Measurements from ENCODE around the gene ERICH6. TPM values are rescaled to one million over a fixed set of nuclear protein-coding genes. Genes with fewer than 3 reads are reported as not detected.

The ERICH6 gene
- total and polyA plus RNA-seq, 9 donors = 0.09 to 0.53 (median 0.40) TPM; not detected in 3

GRCh38 chr3:150722267-150722666 is 18.5 kb upstream of the ERICH6 start:
- WGBS (ENCODE audit: insufficient coverage) = no CpG with 5 or more reads among the region's 3 CpGs
- Histone ChIP-seq H3K27me3 (ENCODE audit: control insufficient read depth, insufficient read depth, low read length) (no peaks in the 10 kb centered on the region), H3K36me3 (ENCODE audit: control insufficient read depth, insufficient read depth, low read length) (no peaks in the 10 kb centered on the region), H3K9me3 (replicated peaks; ENCODE audit: control insufficient read depth, low read depth, low read length) (no peaks in the 10 kb centered on the region), H3K4me3 (ENCODE audit: low read length) (no peak overlapping the region), H3K4me1 (ENCODE audit: control insufficient read depth, insufficient read depth, low read length) (peaks cover 2% of the 10 kb centered on the region), H3K27ac (ENCODE audit: low read length) (no peak overlapping the region)
- no peak for DNase-seq

- H3K4me3 ChIP-seq (ENCODE audit: low read length) = no peak overlapping the region
- 20% methylated on average over 1 of the region's 13 CpGs for WGBS (ENCODE audit: insufficient coverage)
- peaks cover 2% of the 10 kb centered on the region for H3K4me1 ChIP-seq (ENCODE audit: control insufficient read depth, insufficient read depth, low read length)
- no peak overlapping the region for H3K27ac ChIP-seq (ENCODE audit: low read length)
- DNase-seq = peak; percentile 79
- H3K9me3 ChIP-seq (replicated peaks; ENCODE audit: control insufficient read depth, low read depth, low read length) = no peaks in the 10 kb centered on the region
- H3K27me3 ChIP-seq (ENCODE audit: control insufficient read depth, insufficient read depth, low read length) = no peaks in the 10 kb centered on the region
- no peaks in the 10 kb centered on the region for H3K36me3 ChIP-seq (ENCODE audit: control insufficient read depth, insufficient read depth, low read length)
Observed at GRCh38 chr3:150721285-150722130, 17.8 kb upstream of the ERICH6 start.

- H3K36me3 ChIP-seq (ENCODE audit: control insufficient read depth, insufficient read depth, low read length) = no peaks in the 10 kb centered on the region
- H3K27ac ChIP-seq (ENCODE audit: low read length) = no peak overlapping the region
- H3K9me3 ChIP-seq (replicated peaks; ENCODE audit: control insufficient read depth, low read depth, low read length) = no peaks in the 10 kb centered on the region
- WGBS (ENCODE audit: insufficient coverage) = 65% methylated on average over 2 of the region's 3 CpGs
- no peaks in the 10 kb centered on the region for H3K27me3 ChIP-seq (ENCODE audit: control insufficient read depth, insufficient read depth, low read length)
- no peak overlapping the region for H3K4me3 ChIP-seq (ENCODE audit: low read length)
- no peak for DNase-seq
- peaks cover 2% of the 10 kb centered on the region for H3K4me1 ChIP-seq (ENCODE audit: control insufficient read depth, insufficient read depth, low read length)
Observed at GRCh38 chr3:150720444-150720843, 16.7 kb upstream of the ERICH6 start.

- WGBS (ENCODE audit: insufficient coverage) = 87% methylated on average over 2 of the region's 2 CpGs
- no peak overlapping the region for H3K4me3 ChIP-seq (ENCODE audit: low read length)
Observed at GRCh38 chr3:150710097-150710496, 6.4 kb upstream of the ERICH6 start.

GRCh38 chr3:150703299-150703755 is 393 bp downstream of the ERICH6 start:
- H3K27ac ChIP-seq (ENCODE audit: low read length) = peak overlapping the region; percentile 77
- peaks cover 5% of the 10 kb centered on the region for H3K36me3 ChIP-seq (ENCODE audit: control insufficient read depth, insufficient read depth, low read length)
- DNase-seq = no peak
- WGBS (ENCODE audit: insufficient coverage) = 2% methylated on average over 29 of the region's 29 CpGs
- H3K9me3 ChIP-seq (replicated peaks; ENCODE audit: control insufficient read depth, low read depth, low read length) = peaks cover 4% of the 10 kb centered on the region
- peak overlapping the region; percentile 61 for H3K4me3 ChIP-seq (ENCODE audit: low read length)
- H3K27me3 ChIP-seq (ENCODE audit: control insufficient read depth, insufficient read depth, low read length) = no peaks in the 10 kb centered on the region
- peaks cover 6% of the 10 kb centered on the region for H3K4me1 ChIP-seq (ENCODE audit: control insufficient read depth, insufficient read depth, low read length)

More at GRCh38 chr3:150710097-150710496, 6.4 kb upstream of the ERICH6 start:
- DNase-seq = no peak
- Histone ChIP-seq H3K36me3 (ENCODE audit: control insufficient read depth, insufficient read depth, low read length) (peaks cover 20% of the 10 kb centered on the region), H3K27me3 (ENCODE audit: control insufficient read depth, insufficient read depth, low read length) (no peaks in the 10 kb centered on the region), H3K27ac (ENCODE audit: low read length) (no peak overlapping the region), H3K9me3 (replicated peaks; ENCODE audit: control insufficient read depth, low read depth, low read length) (peaks cover 6% of the 10 kb centered on the region), H3K4me1 (ENCODE audit: control insufficient read depth, insufficient read depth, low read length) (no peaks in the 10 kb centered on the region)

- Histone ChIP-seq H3K4me3 (ENCODE audit: low read length) (no peak overlapping the region), H3K36me3 (ENCODE audit: control insufficient read depth, insufficient read depth, low read length) (no peaks in the 10 kb centered on the region), H3K4me1 (ENCODE audit: control insufficient read depth, insufficient read depth, low read length) (peaks cover under 1% of the 10 kb centered on the region), H3K9me3 (replicated peaks; ENCODE audit: control insufficient read depth, low read depth, low read length) (no peaks in the 10 kb centered on the region), H3K27me3 (ENCODE audit: control insufficient read depth, insufficient read depth, low read length) (no peaks in the 10 kb centered on the region), H3K27ac (ENCODE audit: low read length) (no peak overlapping the region)
- WGBS (ENCODE audit: insufficient coverage) = no CpG with 5 or more reads among the region's 2 CpGs
- peak; percentile 16 for DNase-seq
Observed at GRCh38 chr3:150699068-150699639, 4.6 kb downstream of the ERICH6 start.

GRCh38 chr3:150697646-150698045 is 6.1 kb downstream of the ERICH6 start:
- Histone ChIP-seq H3K27me3 (ENCODE audit: control insufficient read depth, insufficient read depth, low read length) (no peaks in the 10 kb centered on the region), H3K36me3 (ENCODE audit: control insufficient read depth, insufficient read depth, low read length) (no peaks in the 10 kb centered on the region), H3K4me3 (ENCODE audit: low read length) (no peak overlapping the region), H3K27ac (ENCODE audit: low read length) (no peak overlapping the region), H3K9me3 (replicated peaks; ENCODE audit: control insufficient read depth, low read depth, low read length) (peaks cover 2% of the 10 kb centered on the region), H3K4me1 (ENCODE audit: control insufficient read depth, insufficient read depth, low read length) (no peaks in the 10 kb centered on the region)
- no peak for DNase-seq

- H3K4me3 ChIP-seq (ENCODE audit: low read length) = no peak overlapping the region
- WGBS (ENCODE audit: insufficient coverage) = no CpG with 5 or more reads among the region's 2 CpGs
- H3K27me3 ChIP-seq (ENCODE audit: control insufficient read depth, insufficient read depth, low read length) = no peaks in the 10 kb centered on the region
- H3K9me3 ChIP-seq (replicated peaks; ENCODE audit: control insufficient read depth, low read depth, low read length) = peaks cover 5% of the 10 kb centered on the region
- H3K27ac ChIP-seq (ENCODE audit: low read length) = no peak overlapping the region
- no peak for DNase-seq
- H3K36me3 ChIP-seq (ENCODE audit: control insufficient read depth, insufficient read depth, low read length) = no peaks in the 10 kb centered on the region
- no peaks in the 10 kb centered on the region for H3K4me1 ChIP-seq (ENCODE audit: control insufficient read depth, insufficient read depth, low read length)
Observed at GRCh38 chr3:150691414-150692040, 12.2 kb downstream of the ERICH6 start.

GRCh38 chr3:150687613-150688012 is 16.1 kb downstream of the ERICH6 start:
- no peak for DNase-seq
- H3K4me1 ChIP-seq (ENCODE audit: control insufficient read depth, insufficient read depth, low read length) = no peaks in the 10 kb centered on the region
- peaks cover 3% of the 10 kb centered on the region for H3K9me3 ChIP-seq (replicated peaks; ENCODE audit: control insufficient read depth, low read depth, low read length)
- H3K27ac ChIP-seq (ENCODE audit: low read length) = no peak overlapping the region
- no peaks in the 10 kb centered on the region for H3K27me3 ChIP-seq (ENCODE audit: control insufficient read depth, insufficient read depth, low read length)
- H3K4me3 ChIP-seq (ENCODE audit: low read length) = no peak overlapping the region
- H3K36me3 ChIP-seq (ENCODE audit: control insufficient read depth, insufficient read depth, low read length) = no peaks in the 10 kb centered on the region

- H3K36me3 ChIP-seq (ENCODE audit: control insufficient read depth, insufficient read depth, low read length) = no peaks in the 10 kb centered on the region
- H3K4me1 ChIP-seq (ENCODE audit: control insufficient read depth, insufficient read depth, low read length) = no peaks in the 10 kb centered on the region
- no peak overlapping the region for H3K27ac ChIP-seq (ENCODE audit: low read length)
- no peak for DNase-seq
- no peaks in the 10 kb centered on the region for H3K9me3 ChIP-seq (replicated peaks; ENCODE audit: control insufficient read depth, low read depth, low read length)
- no peak overlapping the region for H3K4me3 ChIP-seq (ENCODE audit: low read length)
- no peaks in the 10 kb centered on the region for H3K27me3 ChIP-seq (ENCODE audit: control insufficient read depth, insufficient read depth, low read length)
Observed at GRCh38 chr3:150682824-150683223, 20.9 kb downstream of the ERICH6 start.
